Erythroblast (primary cell): Measurements from ENCODE around the gene MAP7D2.

Source experiments
- GATA1 ChIP-seq: IDR thresholded peaks from 2 replicates; pipeline ENCODE4 v1.6.1; 2011; ENCODE audit warnings: low read depth, mild to moderate bottlenecking, control low read depth, low read length, moderate library complexity
- POLR2A ChIP-seq: IDR thresholded peaks from 2 replicates; pipeline ENCODE4 v1.6.1; 2011; ENCODE audit warnings: mild to moderate bottlenecking, low read length

- TF ChIP-seq POLR2A (no peak), GATA1 (no peak)
These were observed 125.4 kb downstream of the MAP7D2 start for GRCh38 chrX:19991350-19991718.
